H1 (cell line): ENCODE data around the gene AGPAT4. TPM values are rescaled to one million over a fixed set of nuclear protein-coding genes. Genes with fewer than 3 reads are reported as not detected.

Experiments
- BACH1 ChIP-seq: IDR thresholded peaks from 2 replicates; pipeline ENCODE4 v1.6.1; 2012; ENCODE audit warnings: low read length, improper control_type of control experiment
- SIRT6 ChIP-seq: IDR thresholded peaks from one replicate; pipeline ENCODE4 v1.7.1; 2012; ENCODE audit warnings: low read length, inconsistent platforms
- TCF12 ChIP-seq: IDR thresholded peaks from 2 replicates; pipeline ENCODE4 v1.6.1; 2011; ENCODE audit warnings: low read depth, mild to moderate bottlenecking, low read length
- polyA plus RNA-seq, 7 experiments: library from polyadenylated mRNA; depleted of rRNA in 3 of 7; stranded (reverse) in 5 of 7; unstranded in 2 of 7; fragments of >200 nt in 5 of 7; fragments of 200-250 nt in 2 of 7; gene quantifications; 1 replicate in 5 of 7; 2 replicates in 1 of 7; 4 replicates in 1 of 7; pipeline versions ENCODE4 v1.2.1 to v1.2.3, GENCODE V29; 2011 to 2013; ENCODE audit warnings: missing spikeins in 2 of 7, mixed read lengths in 2 of 7
- total RNA-seq: library from RNA; stranded (reverse); fragmentation: NEBNext Ultra II Directional; extraction: Animal tissue kit (Norgen Biotek cat#: 25700); gene quantifications from 2 replicates; pipeline ENCODE4 v1.2.1, GENCODE V29; 2021

AGPAT4 gene
- total and polyA plus RNA-seq, 2 of the 8 experiments (the other 6 are each of a cell fraction or from before 2014, with no cell fraction given) = 13.5 to 23.8 TPM

DNA sequence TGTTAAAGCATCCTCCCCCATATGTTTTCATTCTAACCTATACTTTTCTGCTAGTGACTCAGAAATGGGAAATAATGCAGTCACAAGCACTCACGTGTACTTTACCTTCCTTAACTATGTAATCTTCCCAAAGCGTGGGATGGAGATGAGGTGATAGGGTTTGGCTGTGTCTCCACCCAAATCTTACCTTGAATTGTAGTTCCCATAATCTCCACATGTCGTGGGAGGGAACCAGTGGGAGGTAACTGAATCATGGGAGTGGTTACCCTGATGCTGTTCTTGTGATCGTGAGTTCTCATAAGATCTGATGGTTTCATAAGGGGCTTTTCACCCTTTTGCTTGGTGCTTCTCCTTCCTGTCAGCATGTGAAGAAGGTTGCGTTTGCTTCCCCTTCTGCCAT is 35.4 kb downstream of the AGPAT4 start (continued):
- no peak for TF ChIP-seq BACH1
- no peak for TF ChIP-seq TCF12
- TF ChIP-seq SIRT6 = no peak
